Tibial nerve (tissue), 3 donors: ENCODE data around the gene BPIFA3.

Source experiments
- CTCF ChIP-seq, 5 experiments: fragments of 200-600 bp in 3 of 5; fragments of 450-650 bp in 2 of 5; sonication (generic) in 3 of 5; IDR thresholded peaks; one replicate each; pipeline ENCODE4 v1.5.1; 2016 to 2019; ENCODE audit warnings: antibody characterized with exemption in 5 of 5, mild to moderate bottlenecking in 3 of 5, moderate library complexity in 2 of 5
- POLR2A ChIP-seq, 2 donors: fragments of 450-650 bp; IDR thresholded peaks; one replicate each; pipeline ENCODE4 v1.6.1; 2017; ENCODE audit warnings: antibody characterized with exemption in 2 of 2, mild to moderate bottlenecking in 2 of 2, moderate library complexity in 2 of 2

GRCh38 chr20:33272155-33272873 lies 55.2 kb downstream of the BPIFA3 start:
- no peak for TF ChIP-seq CTCF (IDR thresholded peaks at IDR 0.05)
- TF ChIP-seq POLR2A (IDR thresholded peaks at IDR 0.05): no peak
